ENCODE results near the gene ANKRD33.

ANKRD33 gene

DNA sequence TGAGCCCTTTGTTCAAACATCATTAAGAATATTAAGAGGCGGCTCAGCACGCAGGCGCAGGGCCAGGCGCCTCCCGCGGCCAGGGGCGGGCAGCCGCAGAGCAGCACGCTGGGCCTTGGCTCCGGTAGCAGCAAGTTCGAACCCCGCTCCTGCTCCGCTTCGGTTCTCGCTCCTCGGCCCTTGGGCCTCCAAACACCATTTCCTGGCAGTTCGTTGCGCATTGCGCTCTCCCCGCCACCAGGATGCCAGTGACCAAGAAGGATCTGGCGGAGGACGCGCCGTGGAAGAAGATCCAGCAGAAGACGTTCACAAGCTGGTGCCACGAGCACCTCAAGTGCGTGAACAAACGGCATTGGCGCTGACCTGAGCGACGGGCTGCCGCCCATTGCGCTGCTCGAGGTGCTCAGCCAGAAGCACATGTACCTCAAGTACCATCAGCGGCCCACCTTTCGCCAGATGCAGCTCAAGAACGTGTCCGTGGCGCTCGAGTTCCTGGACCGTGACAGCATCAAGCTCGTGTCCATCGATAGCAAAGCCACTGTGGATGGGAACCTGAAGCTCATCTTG, 12.5 kb downstream of the ANKRD33 start:
- DNase-seq (ENCODE audit: insufficient read length, low spot score): no peak
- no peak for FAIRE-seq

DNA sequence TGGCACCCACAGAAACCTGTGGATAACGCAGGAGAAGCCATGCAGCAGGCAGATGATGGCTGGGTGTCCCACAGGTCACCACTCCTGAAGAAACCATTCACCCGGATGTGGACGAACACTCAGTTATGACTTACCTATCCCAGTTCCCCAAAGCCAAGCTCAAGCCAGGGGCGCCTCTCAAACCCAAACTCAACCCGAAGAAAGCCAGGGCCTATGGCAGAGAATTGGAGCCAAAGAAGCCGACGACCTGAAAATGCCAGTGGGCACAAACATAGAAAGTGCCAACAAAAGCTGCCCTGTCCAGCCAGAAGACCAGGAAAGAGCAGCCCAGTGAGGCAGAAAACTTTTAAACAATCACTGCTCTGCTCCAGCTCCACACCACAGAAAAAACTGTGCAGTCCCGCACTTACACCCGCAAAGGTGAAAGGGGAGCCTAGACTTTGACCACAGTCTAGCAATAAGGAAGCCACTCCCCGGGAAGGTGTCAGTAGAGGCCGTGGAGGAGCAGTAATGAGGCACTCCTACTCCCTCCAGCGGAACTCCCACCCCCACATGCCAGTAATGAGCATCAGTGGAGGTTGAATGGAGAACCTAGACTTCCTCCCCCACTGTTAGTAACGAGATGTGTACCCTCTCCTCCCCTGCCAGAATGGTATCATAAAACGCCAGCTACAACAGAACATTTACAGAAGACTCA, 13.4 kb downstream of the ANKRD33 start:
- FAIRE-seq (no peak), DNase-seq (ENCODE audit: insufficient read length, low spot score) (no peak)

DNA sequence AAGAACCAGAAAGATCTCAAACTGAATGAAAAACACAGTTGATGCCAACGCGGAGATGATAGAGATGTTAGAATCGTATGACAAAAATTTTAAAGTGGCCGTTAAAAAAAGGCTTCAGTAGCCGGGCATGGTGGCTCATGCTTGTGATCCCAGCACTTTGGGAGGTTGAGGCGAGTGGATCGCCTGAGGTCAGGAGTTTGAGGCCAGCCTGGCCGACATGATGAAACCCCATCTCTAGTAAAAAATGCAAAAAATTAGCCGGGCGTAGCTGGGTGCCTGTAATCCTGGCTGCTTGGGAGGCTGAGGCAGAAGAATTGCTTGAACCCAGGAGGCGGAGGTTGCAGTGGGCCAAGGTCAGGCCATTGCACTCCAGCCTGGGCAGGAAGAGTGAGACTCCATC, 14.0 kb downstream of the ANKRD33 start:
- FAIRE-seq (no peak), DNase-seq (ENCODE audit: insufficient read length, low spot score) (no peak)

DNA sequence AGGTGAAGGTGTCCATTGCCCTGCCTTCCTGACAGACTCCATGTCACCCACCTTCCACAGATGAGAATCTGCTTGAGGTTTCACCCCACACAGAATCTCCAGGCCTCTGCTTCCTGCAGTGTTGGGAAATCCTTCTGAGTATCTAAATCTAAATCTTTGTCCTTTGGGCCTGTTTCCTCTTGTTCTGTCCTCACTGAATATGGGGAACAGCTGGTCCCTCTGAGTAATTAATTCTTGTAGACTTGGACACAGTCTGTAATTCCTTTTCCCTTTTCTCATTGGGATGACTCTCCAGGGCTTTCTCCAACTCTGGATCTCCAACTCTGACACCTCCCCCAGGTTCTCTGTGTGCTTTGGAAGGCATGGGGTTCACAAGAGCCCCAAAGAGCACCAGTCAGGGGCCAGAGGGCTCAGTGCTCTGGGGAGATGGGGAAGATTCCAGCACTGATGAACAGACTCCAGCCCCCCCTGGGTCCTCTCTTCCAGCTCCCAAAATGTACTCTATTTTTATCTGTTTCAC, 17.1 kb downstream of the ANKRD33 start:
- DNase-seq (ENCODE audit: insufficient read length, low spot score) (no peak), FAIRE-seq (no peak)

DNA sequence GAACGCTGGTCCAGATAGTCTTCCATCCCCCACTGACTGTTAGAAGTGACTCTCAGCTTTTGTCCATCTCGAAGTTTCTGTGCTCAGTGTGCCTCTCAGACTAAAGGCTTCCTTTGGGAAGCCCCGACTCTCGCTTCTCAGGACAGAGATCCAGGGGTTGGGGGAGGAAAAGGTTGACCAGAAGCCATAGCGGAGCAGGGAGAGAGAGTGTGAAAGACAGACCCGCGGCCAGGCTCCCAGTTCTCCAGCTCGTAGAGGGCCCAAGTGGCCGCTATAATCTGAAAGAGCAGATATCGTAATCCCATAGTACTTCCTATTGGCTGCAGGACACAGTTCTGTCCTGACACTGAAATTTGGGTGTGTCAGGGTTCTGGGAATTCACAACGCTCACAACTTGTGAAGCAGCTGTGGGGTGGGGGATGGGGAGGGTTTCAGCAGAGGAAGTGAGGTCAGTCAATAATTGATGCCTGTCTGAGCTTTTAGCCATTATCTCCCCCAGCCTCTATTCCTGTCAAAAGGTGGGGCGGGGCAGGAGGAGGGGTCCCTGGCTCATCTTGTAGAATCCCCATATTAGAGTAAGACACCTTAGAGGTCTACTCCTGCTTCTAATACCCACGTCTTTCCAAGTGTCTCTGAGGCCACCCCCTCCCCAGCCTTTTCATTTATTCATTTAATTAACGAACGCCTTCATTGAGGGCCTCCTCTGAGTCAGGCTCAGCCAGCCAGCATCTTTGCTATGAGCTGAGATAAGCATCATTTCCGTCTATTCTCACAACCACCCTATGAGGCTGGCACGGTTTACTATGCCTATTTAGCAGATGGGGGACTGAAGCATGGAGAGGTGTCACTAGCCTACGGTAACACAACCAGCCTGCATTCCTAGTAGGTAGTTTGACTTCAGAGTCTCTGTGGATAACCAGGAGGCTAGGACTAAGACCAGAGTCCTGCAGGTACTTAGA, 17.8 kb downstream of the ANKRD33 start:
- DNase-seq (ENCODE audit: insufficient read length, low spot score): no peak
- FAIRE-seq: no peak

DNA sequence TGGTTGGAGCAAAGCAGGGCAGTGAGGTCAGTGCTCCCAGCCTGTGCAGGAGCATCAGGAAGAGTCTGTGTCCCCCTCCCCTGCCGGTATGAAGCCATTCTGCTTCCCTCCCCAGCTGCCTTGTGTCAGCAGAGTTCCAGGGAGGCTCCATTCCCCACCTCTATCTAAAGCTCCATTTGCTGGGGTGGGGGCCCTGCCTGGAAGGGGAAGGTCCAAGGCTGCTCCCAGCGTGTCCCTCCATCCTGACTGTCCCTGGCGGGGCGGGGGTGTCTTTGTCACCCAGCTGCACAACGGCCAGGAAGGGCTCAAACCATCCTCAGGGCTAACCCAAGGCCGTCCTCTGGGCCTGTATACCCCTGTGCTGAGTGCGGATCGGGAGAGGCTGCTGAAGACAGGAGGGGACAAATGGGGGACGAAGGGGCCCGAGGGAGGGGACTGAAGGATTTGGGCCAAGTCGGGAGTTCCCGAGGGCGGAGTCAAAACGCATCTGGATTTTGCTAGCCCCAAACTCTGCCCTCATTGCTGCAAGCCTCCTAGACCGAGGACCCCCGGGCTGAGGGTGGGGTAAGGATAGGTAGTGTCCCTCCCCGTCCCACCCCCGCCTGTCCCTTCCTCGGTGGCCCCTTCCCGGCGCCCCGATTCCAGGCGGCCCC, 18.7 kb downstream of the ANKRD33 start:
- no peak for FAIRE-seq
- DNase-seq (ENCODE audit: insufficient read length, low spot score): no peak

DNA sequence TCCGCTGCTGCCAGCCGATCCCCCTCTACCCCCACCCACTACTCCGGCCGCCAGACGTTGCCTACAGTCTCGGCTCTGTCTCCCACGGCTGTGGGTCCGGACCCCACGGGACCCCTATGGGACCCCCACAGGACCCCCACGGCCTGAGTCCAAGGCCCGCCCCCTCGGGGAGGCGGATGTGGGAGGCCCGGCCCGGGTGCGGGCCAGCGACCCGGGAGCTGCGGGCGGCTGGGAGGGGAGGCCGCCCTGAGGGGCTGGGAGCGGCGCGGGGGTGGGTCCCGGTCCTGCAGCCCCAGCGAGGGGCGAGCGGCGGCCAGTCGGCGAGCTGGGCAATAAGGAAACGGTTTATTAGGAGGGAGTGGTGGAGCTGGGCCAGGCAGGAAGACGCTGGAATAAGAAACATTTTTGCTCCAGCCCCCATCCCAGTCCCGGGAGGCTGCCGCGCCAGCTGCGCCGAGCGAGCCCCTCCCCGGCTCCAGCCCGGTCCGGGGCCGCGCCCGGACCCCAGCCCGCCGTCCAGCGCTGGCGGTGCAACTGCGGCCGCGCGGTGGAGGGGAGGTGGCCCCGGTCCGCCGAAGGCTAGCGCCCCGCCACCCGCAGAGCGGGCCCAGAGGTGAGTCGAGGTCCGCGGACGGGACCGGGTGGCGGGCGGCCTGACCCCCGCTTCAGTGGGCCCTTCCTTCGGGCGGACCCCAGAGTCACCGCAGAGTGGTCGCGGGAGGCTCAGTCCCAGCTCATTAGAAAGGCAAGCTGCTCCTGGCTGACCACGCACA, 19.4 kb downstream of the ANKRD33 start, which contains the start of gene ACVRL1:
Gene ACVRL1, plus strand, starts transcription at position 422 of the 773 bp plus-strand sequence. CDS start 4,971 bp downstream, outside the sequence.
- FAIRE-seq (no peak), DNase-seq (ENCODE audit: insufficient read length, low spot score) (no peak)

DNA sequence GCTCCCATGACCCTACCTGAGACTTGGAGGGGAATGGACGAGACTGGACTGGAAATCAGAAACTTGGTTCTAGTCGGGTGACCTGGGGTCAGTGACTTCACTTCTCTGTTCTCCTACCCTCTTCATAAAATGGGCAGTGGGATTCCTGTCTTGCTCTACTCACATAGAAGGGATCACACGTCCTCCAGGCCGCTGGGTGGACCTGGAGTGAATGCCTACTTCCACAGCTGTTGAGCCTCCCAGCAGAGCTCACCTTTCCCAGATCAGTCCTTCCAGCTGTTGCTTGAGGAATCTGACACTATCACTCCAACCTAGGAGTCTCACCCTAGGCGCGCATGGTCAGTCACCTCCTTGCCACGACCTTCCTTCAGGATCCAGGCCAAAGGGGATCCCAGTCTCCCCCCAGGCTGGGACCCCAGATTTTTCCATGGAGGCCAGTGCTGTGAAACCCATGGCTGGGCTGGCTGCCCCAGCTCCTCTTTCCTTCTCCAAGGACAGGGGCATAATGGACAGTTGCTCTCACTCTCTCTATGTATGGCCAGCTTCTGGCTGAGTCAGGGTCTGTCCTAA, 20.0 kb downstream of the ANKRD33 start:
- DNase-seq (ENCODE audit: insufficient read length, low spot score): no peak
- no peak for FAIRE-seq

DNA sequence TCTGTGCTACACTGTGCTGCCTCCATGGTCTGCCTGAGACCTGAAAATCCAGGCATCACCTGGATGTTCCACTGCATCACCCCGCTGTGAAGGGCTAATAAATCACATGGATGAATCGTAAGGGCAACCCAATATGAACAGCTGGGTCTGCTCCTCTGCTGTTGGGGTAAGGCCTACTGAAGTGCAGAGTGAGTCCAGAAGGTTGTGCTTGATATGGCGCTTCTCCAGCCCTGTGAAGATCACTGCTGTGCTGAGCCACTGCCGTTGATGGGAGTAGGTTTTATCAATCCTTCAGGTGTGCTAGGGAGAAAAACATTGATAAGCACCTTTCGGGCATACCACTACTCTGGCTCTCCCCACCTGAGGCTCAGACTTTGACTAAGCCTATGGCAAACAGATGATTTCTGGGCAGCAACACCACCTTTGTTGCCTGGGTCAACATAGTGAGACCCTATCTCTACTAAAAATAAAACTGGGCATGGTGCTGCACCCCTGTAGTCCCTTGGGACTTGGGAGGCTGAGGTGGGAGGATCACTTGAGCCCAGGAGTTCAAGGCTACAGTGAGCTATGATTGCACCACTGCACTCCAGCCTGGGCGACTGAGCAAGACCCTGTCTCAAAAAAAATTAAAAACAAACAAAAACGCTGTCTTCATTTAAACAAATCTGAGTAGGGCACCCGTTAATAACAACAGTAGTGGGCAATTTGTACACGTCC, 21.1 kb downstream of the ANKRD33 start:
- no peak for DNase-seq (ENCODE audit: insufficient read length, low spot score)
- no peak for FAIRE-seq

DNA sequence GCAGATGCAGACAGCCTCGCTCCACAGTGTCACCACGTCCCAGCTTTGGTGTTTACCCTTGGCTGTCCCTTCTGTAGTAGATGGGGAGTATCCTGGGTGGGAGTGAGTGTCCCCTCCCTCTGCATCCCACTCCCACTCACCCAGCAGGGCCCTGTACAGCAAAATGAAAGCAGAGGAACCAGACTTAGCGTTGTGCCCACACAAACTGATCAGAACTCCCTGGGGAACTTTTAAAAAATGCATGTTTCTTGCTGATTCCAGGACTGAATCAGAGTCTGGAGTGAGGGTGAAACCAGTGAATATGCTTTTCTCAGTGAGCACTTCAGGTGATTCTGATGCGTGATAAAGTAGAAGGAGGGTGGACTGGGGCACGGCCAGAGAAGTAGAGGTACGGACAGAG, 22.3 kb downstream of the ANKRD33 start:
- FAIRE-seq (no peak), DNase-seq (ENCODE audit: insufficient read length, low spot score) (no peak)

DNA sequence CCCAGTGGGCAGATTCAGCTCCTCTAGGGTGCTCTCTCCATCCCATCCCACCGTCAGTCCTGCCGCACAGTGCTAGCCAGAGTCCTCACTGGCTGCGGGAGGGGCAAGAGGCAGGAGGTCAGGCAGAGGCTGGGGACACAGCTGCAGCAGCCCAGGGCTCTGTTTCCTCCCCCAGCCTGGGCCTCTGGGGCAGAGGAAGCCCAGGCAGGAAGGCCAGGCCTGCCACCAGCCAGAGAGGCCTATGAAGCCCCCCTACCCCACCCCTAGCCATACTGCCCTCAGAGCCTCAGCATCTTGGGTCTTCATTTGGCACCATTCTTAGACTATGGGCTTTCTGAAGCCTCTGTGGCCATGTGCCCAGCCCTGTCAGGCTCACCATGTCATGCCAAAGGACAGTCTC, 22.8 kb downstream of the ANKRD33 start:
- DNase-seq (ENCODE audit: insufficient read length, low spot score) (no peak), FAIRE-seq (no peak)

DNA sequence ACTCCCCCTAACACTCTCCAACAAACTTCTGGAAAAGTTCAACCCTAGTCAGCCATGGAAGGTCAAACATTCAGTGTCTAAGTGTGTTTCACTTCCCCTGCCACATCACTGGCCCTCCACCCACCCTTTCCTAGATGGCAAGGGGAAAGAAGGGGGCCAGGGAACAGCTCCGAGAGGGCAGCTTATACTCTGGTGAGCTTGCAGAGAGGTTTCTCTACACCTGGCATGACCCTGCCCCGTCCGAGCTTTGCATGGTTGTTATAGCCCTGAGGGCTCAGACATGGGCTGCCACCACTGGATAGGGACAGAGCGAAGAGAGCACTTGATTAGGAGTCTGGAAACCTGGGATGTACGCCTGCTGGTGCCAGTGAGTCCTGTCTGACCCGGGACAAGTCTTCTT, 23.4 kb downstream of the ANKRD33 start:
- DNase-seq (ENCODE audit: insufficient read length, low spot score) (no peak), FAIRE-seq (no peak)

DNA sequence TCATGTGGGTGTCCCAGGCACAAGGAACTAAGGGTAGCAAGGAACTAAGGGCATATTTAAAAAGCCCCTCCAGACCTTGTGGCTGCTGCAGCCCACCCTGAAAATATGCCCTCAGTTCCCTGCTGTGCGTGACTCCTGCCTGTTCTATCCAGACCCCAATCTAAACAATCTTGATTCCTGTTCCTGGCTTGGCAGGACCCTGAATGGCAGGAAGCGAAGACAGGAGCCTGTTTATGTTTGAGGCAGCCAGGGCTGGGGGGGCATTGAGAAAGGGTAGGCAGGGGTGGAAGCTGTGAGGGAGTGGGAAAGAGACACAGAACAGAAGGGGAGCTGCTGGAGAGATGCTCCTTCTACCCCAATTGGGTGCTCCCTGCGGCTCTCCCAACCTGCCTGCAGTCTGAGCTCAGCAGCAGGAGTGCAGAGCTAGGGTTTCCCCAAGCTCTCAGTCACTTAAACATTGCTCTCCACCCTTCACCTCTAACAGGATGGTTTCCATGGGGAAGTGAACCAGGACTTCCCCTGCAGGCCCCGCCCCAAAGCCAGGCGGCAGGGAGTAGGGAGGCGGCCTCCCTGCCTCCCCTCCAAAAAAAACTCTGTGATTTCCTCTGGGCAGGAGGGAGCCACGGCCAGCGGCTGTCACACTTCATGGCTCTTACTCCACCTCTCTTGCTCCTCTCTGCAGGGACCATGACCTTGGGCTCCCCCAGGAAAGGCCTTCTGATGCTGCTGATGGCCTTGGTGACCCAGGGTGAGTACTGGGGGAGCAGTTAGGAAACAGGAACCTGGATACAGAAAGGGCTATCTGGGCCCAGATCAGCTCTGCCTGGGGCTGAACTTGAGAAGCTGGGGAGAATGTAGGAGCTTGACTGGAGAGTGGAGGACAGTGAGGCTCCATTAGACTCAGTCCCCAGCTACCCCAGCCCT, 24.1 kb downstream of the ANKRD33 start:
- DNase-seq (ENCODE audit: insufficient read length, low spot score): no peak
- no peak for FAIRE-seq

DNA sequence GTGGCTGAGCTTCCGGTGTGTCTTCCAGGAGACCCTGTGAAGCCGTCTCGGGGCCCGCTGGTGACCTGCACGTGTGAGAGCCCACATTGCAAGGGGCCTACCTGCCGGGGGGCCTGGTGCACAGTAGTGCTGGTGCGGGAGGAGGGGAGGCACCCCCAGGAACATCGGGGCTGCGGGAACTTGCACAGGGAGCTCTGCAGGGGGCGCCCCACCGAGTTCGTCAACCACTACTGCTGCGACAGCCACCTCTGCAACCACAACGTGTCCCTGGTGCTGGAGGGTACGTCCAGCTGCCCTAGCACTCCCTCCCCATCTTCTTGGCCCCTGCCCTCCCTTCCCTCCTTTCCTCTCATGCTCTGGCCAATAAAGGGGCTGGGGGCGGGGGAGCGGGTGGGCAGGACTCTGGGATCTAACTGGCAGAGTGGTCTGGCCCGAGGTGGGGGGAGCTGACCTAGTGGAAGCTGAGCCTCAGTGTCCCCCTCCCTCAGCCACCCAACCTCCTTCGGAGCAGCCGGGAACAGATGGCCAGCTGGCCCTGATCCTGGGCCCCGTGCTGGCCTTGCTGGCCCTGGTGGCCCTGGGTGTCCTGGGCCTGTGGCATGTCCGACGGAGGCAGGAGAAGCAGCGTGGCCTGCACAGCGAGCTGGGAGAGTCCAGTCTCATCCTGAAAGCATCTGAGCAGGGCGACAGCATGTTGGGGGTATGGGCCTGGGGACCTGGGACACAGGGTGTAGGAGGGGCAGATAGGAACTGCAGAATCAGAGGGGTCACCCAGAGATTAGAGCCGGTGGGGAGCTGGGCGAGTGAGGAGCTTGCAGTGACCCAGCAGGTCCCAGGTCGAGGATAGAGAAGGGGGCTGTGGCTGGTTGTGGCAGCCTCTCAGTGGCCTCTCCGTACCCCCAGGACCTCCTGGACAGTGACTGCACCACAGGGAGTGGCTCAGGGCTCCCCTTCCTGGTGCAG, 25.4 kb downstream of the ANKRD33 start:
- no peak for DNase-seq (ENCODE audit: insufficient read length, low spot score)
- no peak for FAIRE-seq

DNA sequence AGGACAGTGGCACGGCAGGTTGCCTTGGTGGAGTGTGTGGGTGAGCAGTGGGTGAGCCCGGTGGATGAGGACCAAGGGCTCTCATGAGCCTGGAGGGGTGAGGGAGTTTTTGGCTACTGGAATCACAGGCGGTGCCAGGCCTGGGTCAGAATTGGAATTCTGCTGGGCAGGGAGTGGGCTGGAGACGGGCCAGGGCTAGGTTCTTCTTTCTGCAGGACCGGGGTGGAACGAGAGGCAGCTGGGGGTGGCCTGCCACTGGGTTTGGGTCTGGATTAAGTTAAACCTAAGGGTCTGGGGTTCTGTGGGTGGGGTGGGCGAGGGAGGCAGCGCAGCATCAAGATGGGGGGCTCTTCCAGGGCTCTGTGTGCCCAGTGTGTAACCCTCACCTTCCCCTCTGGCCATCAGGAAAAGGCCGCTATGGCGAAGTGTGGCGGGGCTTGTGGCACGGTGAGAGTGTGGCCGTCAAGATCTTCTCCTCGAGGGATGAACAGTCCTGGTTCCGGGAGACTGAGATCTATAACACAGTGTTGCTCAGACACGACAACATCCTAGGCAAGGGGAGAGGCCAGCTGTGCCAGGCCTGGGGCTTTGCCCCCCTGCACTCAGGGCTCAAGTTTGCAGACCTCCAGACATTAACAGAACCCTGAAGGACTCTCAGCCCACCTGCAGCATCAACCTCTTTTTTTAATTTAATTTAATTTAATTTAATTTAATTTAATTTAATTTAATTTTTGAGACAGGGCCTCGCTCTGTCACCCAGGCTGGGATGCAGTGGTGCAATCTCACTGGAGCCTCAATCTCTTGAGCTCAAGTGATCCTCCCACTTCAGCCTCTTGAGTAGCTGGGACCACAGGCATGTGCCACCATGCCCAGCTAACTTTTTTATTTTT, 26.4 kb downstream of the ANKRD33 start:
- DNase-seq (ENCODE audit: insufficient read length, low spot score) (no peak), FAIRE-seq (no peak)
